IPS DF 6.9 (cell line): ENCODE measurements around the gene RPS15.

ENCODE experiments used
- DNase-seq: peaks from one replicate; pipeline ENCODE4 v3.0.0-alpha.2; 2013; ENCODE audit warnings: low read depth, low spot score
- H3K27ac ChIP-seq: one replicate; pipeline ENCODE4 v1.5.1; 2013; ENCODE audit warnings: low read length, control low read depth
- H3K27me3 ChIP-seq: 2 replicates; pipeline ENCODE4 v1.6.1; 2013; ENCODE audit warnings: mild to moderate bottlenecking, low read length; ENCODE audit not compliant: control insufficient read depth, insufficient read depth
- H3K36me3 ChIP-seq: 2 replicates; pipeline ENCODE4 v1.6.1; 2013; ENCODE audit warnings: low read length; ENCODE audit not compliant: control insufficient read depth, insufficient read depth
- H3K4me1 ChIP-seq: 2 replicates; pipeline ENCODE4 v1.6.1; 2013; ENCODE audit warnings: low read length; ENCODE audit not compliant: control insufficient read depth, insufficient read depth
- H3K4me3 ChIP-seq: 2 replicates; pipeline ENCODE4 v1.5.1; 2013; ENCODE audit warnings: mild to moderate bottlenecking, low read length
- H3K9me3 ChIP-seq: 2 replicates; pipeline ENCODE4 v1.6.1; 2013; ENCODE audit warnings: low read length, inconsistent platforms; ENCODE audit not compliant: control insufficient read depth, insufficient read depth
- WGBS: extraction: QIAGEN DNeasy Blood & Tissue Kit; methylation state at CpG from one replicate; pipeline ENCODE4 v1.1.7; 2013; ENCODE audit warnings: mixed read lengths, missing lambda C conversion rate; ENCODE audit not compliant: insufficient read length, insufficient coverage; 5-methylcytosine and 5-hydroxymethylcytosine counted together

The RPS15 gene

DNA sequence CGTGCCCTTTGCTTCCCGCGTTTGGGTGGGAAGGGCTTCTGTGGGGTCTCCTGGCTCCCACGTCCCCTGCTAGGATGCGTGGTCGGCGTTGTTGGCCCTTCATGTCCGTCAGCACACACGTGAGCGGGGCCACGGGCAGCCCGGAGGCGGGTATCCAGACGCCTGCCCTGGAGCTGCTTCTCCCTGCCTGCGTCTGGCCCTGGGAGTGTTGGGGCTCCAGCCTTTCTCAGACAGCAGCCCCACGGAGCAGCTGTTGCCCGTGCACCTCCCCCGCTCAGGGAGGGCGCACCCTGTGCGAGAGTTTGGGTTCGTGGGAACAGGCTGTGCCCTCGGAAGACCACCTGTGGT, 16.3 kb upstream of the RPS15 start:
- H3K27ac ChIP-seq: no peak overlapping the region
- no CpG with 5 or more reads among the region's 22 CpGs for WGBS
- H3K4me1 ChIP-seq: peaks cover 3% of the 10 kb centered on the region; the same call in 1 of the 2 replicates
- H3K27me3 ChIP-seq: no peaks in the 10 kb centered on the region
- no peak for DNase-seq
- peaks cover 63% of the 10 kb centered on the region for H3K36me3 ChIP-seq
- no peaks in the 10 kb centered on the region for H3K9me3 ChIP-seq
- H3K4me3 ChIP-seq: no peak overlapping the region

DNA sequence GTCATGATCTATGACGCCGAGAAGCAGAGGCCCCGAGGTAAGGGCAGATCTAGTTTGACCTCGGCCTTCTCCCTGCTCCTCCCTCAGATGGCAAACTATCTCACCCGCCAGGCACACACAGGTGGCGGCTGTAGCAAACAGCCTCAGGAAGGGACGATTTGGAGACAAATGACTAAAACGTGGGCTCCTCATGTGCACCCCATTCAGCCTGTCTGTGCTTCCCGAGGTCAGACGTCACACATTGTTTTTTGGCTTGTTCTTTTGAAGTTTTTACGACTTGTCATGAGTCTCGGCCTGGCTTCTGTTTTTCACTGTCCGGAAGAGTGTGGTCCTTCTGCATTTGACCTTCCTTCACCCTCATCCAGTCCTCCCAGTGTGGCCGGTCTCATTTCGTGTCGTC, 15.8 kb upstream of the RPS15 start:
- H3K9me3 ChIP-seq: no peaks in the 10 kb centered on the region
- H3K4me3 ChIP-seq: no peak overlapping the region
- H3K27me3 ChIP-seq: no peaks in the 10 kb centered on the region
- DNase-seq: no peak
- H3K27ac ChIP-seq: no peak overlapping the region
- peaks cover 63% of the 10 kb centered on the region for H3K36me3 ChIP-seq
- WGBS: no CpG with 5 or more reads among the region's 16 CpGs
- no peaks in the 10 kb centered on the region; the same call in 1 of the 2 replicates for H3K4me1 ChIP-seq

DNA sequence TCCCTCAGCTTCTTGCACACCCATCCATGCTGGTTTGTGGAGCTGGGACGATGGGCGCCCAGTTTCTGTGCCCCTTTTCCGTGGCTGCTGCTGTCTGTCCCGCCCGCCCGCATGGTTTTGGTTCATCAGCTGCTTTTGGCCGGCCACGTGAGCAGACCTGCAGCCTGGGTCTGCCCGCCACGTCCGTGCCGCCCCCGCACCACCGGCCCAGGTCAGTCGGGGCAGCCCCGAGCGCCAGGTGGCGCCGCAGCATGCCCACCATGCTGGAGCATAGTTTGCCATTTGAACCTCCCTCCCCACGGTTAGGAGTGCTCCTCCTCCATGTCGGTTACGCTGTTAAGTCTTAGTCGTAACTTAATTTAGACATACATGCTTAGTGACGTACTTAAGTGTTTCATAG, 15.3 kb upstream of the RPS15 start:
- H3K4me1 ChIP-seq: no peaks in the 10 kb centered on the region
- H3K27ac ChIP-seq: no peak overlapping the region
- DNase-seq: no peak
- no peaks in the 10 kb centered on the region for H3K9me3 ChIP-seq
- no CpG with 5 or more reads among the region's 24 CpGs for WGBS
- H3K27me3 ChIP-seq: no peaks in the 10 kb centered on the region
- peaks cover 63% of the 10 kb centered on the region for H3K36me3 ChIP-seq
- H3K4me3 ChIP-seq: no peak overlapping the region

DNA sequence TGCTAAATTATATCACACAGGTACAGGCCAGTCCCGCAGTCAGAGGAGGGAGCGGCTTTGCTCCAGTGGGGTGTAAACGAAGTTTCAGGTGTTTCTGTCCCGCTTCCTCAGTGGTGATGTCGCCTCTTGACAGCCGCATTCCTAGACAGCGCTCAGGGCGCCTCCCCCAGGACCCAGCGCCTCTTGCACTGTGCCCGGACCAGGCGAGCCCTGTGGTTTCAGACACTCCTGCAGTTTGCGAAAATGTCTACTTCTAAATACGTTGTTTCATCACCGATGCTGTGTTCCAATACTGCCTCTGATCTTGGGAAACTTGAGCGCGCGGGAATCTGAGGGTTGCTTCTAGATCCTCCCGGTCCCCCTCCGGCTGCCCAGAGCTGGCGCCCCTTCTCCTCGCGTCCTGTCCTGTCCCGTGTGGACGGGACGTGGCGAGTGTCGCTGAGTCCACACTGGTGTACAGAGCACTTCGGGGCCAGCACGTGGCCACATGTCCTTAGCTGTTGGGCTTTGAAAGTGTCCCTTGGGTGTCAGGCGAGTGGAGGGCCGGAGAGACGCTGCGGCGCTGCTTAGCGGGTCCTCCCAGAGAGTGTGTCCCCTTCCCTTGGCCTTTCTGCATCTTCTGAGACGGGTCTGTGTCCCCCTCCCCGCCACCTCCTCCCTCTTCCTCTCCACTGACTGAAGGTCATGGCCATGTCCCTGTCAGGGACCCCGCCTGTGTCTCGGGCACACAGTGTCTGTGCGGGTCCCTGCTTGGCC, 14.6 kb upstream of the RPS15 start:
- no peak overlapping the region for H3K4me3 ChIP-seq
- DNase-seq: no peak
- H3K27me3 ChIP-seq: no peaks in the 10 kb centered on the region
- no peak overlapping the region for H3K27ac ChIP-seq
- no peaks in the 10 kb centered on the region for H3K9me3 ChIP-seq
- H3K36me3 ChIP-seq: peaks cover 61% of the 10 kb centered on the region
- no CpG with 5 or more reads among the region's 40 CpGs for WGBS
- H3K4me1 ChIP-seq: no peaks in the 10 kb centered on the region

DNA sequence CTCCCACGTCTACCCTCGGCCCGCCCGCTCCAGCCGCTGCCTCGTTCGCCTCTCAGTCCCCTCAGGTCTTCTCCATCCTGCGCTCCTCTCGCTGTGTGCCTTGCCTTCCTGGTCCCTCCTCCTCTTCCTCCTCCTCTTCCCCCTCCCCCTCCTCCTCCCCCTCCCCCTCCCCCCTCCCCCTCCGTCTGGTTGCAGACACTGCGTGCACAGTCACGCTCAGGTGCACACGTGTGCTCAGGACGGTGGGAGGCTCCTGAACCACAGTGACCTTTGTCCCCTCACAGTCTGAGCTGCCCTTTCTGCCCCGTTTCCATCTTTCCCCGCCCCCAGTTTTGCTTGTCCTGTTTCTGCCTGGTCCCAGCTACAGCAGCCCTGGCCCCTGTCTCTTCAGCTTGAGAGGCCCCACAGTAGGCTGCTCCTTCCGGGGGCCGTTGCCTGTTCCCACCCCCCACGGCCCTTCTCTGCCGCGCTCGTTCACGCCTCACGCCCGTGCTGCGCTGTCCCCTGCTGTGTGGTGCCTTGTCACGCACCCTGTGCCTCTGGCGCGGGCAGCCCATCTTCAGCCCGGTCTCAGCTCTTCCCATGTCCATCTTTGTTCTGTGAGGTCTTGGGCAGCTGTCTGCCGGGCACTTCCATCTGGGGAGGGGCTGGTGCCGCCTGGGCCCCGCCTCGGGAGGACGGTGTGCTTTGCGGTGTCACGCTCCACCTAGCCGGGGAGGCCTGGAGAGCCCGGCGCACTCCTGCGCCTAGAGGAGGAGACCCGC, 13.8 kb upstream of the RPS15 start:
- no peak overlapping the region for H3K27ac ChIP-seq
- H3K9me3 ChIP-seq: no peaks in the 10 kb centered on the region
- H3K4me3 ChIP-seq: no peak overlapping the region
- no CpG with 5 or more reads among the region's 42 CpGs for WGBS
- no peaks in the 10 kb centered on the region for H3K4me1 ChIP-seq
- no peak for DNase-seq
- H3K36me3 ChIP-seq: peaks cover 61% of the 10 kb centered on the region
- H3K27me3 ChIP-seq: no peaks in the 10 kb centered on the region

DNA sequence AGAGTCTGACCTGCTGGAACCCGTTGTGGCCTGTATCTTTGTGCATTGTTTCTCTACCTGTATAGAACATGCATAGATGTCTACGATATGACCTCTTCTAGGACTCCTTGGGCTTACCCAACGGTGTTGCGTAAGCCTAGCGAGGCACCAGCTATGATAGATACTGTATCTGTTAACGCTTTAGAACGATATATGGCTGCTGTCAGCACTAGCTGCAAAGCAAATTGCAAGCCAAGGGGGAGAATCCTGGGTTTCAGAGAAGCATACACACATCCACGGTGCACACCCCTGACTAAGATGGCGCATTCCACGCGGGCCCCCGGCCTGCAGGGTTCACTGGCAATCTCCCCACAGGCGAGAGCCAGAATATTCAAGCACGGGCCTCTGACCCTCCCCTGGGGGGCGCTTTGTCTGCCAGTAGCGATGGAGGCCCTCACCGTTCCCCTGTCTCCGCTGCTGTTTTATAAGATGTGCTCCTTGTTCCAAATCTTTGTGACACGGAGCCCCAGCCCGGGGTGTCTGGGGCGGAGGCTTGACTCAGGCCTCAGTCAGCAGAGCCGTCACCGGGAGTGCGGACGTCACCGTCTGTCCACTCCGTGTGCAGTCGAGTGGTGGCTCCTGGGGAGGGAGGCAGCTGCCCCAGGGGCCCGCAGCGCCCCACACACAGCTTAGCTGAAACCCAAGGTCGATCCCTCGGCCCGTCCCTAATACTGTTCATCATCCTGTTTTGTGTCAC, 12.9 kb upstream of the RPS15 start:
- no peak for DNase-seq
- WGBS: no CpG with 5 or more reads among the region's 33 CpGs
- no peak overlapping the region for H3K27ac ChIP-seq

DNA sequence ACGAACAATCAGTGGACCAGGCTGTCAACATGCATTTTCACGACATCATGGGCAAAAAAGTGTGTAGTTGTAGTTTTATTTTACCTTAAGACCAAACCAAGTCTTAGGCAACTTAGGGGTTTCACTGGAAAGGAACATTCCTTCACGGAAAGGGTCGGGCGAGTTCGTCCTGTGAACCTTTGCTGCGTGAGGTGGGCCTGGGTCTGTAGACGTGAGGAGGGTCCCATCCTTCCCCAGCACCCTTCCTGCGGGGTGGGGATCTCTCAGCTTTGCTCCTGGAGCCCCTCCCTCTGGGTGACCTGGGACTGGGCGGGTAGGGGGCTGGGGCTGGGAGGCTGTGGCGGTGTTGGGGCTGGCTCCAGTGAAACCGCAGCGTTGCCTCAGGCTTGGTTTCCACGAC, 12.3 kb upstream of the RPS15 start:
- Histone ChIP-seq H3K27ac (no peak overlapping the region), H3K36me3 (peaks cover 61% of the 10 kb centered on the region), H3K4me3 (no peak overlapping the region), H3K27me3 (no peaks in the 10 kb centered on the region), H3K9me3 (no peaks in the 10 kb centered on the region), H3K4me1 (no peaks in the 10 kb centered on the region)
- DNase-seq: no peak
- WGBS: no CpG with 5 or more reads among the region's 14 CpGs

More for the DNA sequence above, 12.9 kb upstream of the RPS15 start:
- no peaks in the 10 kb centered on the region for H3K4me1 ChIP-seq
- no peaks in the 10 kb centered on the region for H3K9me3 ChIP-seq
- peaks cover 65% of the 10 kb centered on the region for H3K36me3 ChIP-seq
- H3K4me3 ChIP-seq: no peak overlapping the region
- no peaks in the 10 kb centered on the region for H3K27me3 ChIP-seq

DNA sequence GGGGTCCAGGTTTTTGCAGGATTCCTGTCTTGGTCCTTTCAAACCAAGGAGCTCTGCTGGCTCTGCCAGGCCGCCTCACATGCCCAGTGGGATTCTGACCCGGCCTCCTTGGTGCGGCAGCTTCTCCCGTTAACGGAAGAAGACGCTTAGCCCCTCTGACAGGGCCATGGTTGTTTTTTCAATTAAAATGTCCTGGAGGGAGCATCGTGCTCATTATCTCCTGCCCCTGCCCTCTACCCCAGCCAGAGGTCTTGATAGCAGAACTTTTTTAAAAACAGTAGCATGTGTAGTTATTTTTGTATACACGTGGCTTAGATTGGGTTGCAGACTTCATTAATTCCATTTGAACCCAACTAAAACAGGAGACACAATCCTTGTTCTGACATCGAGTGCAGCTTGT, 11.5 kb upstream of the RPS15 start:
- no peak overlapping the region for H3K4me3 ChIP-seq
- peaks cover 55% of the 10 kb centered on the region for H3K36me3 ChIP-seq
- no peaks in the 10 kb centered on the region for H3K9me3 ChIP-seq
- no peaks in the 10 kb centered on the region for H3K27me3 ChIP-seq
- WGBS: no CpG with 5 or more reads among the region's 9 CpGs
- no peaks in the 10 kb centered on the region for H3K4me1 ChIP-seq
- no peak overlapping the region for H3K27ac ChIP-seq
- no peak for DNase-seq

DNA sequence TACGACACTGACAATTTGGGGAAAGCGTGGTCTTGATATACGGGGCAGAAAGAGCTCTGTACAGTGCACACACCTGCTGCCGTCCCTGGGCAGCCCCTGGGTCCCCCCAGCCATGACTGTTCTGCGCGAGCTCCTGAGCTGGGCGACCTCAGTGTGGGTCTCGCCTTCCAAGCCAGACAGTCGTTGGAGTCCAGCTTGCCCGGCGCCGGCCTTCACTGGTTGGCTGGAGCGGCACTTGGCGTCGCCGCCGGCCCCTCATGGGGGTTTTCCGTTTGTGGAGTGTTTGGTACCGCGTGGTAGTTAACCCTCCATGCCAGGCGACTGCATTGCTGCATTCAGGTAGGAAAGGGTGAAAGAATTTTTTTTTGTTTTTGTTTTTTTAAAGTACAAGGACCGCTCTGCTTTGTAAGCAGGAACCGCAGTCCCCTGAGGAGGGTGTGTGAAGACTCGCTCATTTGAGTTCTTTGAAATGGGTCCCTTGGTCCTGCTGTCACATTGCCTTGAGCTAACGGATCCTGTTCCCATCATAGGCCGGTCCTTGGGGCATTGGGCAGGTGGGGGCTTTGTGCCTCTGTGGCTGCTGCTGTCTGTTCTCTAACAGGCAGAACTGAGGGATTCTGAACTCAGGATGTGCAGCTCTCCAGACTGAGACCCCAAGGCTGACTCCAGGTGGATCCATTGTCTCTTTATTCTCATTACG, 10.8 kb upstream of the RPS15 start:
- no peak overlapping the region for H3K27ac ChIP-seq
- no CpG with 5 or more reads among the region's 27 CpGs for WGBS

DNA sequence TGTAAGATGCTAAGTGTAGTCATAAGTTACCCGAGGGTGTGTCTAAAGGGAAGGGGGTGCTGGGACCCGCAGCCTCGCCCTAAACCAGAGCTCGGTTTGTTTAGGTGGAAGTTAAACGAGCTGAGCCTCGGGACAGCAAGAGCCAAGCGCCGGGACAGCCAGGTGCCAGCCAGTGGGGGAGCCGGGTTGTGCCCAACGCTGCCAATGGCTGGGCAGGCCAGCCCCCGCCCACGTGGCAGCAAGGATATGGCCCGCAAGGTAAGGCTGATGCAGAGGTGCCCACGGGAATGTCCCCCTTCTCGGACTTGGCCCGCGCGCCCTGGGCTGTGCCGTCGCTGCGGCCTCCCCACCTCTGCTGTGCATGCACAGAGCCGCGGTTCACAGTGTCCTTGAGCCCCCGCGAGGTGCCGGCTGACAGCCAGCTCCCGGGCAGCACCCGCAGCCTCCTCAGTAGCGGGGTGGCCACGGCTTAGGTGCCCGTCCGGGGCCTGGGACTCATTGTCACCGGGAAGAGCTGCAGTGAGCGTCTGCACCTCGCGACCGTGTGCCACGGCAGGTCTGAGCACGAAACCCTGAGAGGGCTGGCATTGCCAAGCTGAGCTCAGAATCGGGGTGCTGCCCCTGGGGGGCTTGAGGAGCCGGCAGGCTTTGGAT, 9.3 kb upstream of the RPS15 start:
- H3K4me1 ChIP-seq: no peaks in the 10 kb centered on the region
- H3K9me3 ChIP-seq: no peaks in the 10 kb centered on the region
- WGBS: no CpG with 5 or more reads among the region's 41 CpGs
- no peaks in the 10 kb centered on the region for H3K27me3 ChIP-seq
- no peak overlapping the region for H3K4me3 ChIP-seq
- H3K27ac ChIP-seq: no peak overlapping the region
- H3K36me3 ChIP-seq: peaks cover 55% of the 10 kb centered on the region
- no peak for DNase-seq

More for the DNA sequence above, 10.8 kb upstream of the RPS15 start:
- no peak overlapping the region for H3K4me3 ChIP-seq
- H3K4me1 ChIP-seq: no peaks in the 10 kb centered on the region
- DNase-seq: no peak
- H3K9me3 ChIP-seq: no peaks in the 10 kb centered on the region
- H3K27me3 ChIP-seq: no peaks in the 10 kb centered on the region
- H3K36me3 ChIP-seq: peaks cover 55% of the 10 kb centered on the region
